H1 (cell line): ENCODE results near the gene ARL6IP5. TPM values are rescaled to one million over a fixed set of nuclear protein-coding genes. Genes with fewer than 3 reads are reported as not detected.

ENCODE experiments used
- BRCA1 ChIP-seq: IDR thresholded peaks from 2 replicates; pipeline ENCODE4 v1.6.1; 2012; ENCODE audit warnings: low read depth, low read length, improper control_type of control experiment
- CBX8 ChIP-seq: fragments of 300-800, 300-1000 bp; sonication (generic); IDR thresholded peaks from 2 replicates; pipeline ENCODE4 v1.7.1; 2016; ENCODE audit warnings: low read depth, low read length, borderline replicate concordance
- EGR1 ChIP-seq: IDR thresholded peaks from 2 replicates; pipeline ENCODE4 v1.6.1; 2011; ENCODE audit warnings: low read depth, low read length, borderline replicate concordance
- HDAC2 ChIP-seq, 2 experiments: fragments of 300-600 bp in 1 of 2; sonication (generic) in 1 of 2; IDR thresholded peaks; 2 replicates each; pipeline ENCODE4 v1.6.1; 2011 to 2012; ENCODE audit warnings: low read depth in 2 of 2, low read length in 2 of 2, mild to moderate bottlenecking in 2 of 2, moderate library complexity in 2 of 2, borderline replicate concordance in 1 of 2, inconsistent platforms in 1 of 2
- RNF2 ChIP-seq: fragments of 200-900, 300-1000 bp; sonication (generic); IDR thresholded peaks from 2 replicates; pipeline ENCODE4 v1.7.1; 2016; ENCODE audit warnings: borderline replicate concordance, low read depth, mild to moderate bottlenecking, antibody characterized with exemption, low read length; ENCODE audit not compliant: poor library complexity, severe bottlenecking; ENCODE audit errors: missing control alignments
- USF2 ChIP-seq: IDR thresholded peaks from 2 replicates; pipeline ENCODE4 v1.6.1; 2011; ENCODE audit warnings: low read length, improper control_type of control experiment
- polyA plus RNA-seq, 7 experiments: library from polyadenylated mRNA; depleted of rRNA in 3 of 7; stranded (reverse) in 5 of 7; unstranded in 2 of 7; fragments of >200 nt in 5 of 7; fragments of 200-250 nt in 2 of 7; gene quantifications; 1 replicate in 5 of 7; 2 replicates in 1 of 7; 4 replicates in 1 of 7; pipeline versions ENCODE4 v1.2.1 to v1.2.3, GENCODE V29; 2011 to 2013; ENCODE audit warnings: missing spikeins in 2 of 7, mixed read lengths in 2 of 7
- total RNA-seq: library from RNA; stranded (reverse); fragmentation: NEBNext Ultra II Directional; extraction: Animal tissue kit (Norgen Biotek cat#: 25700); gene quantifications from 2 replicates; pipeline ENCODE4 v1.2.1, GENCODE V29; 2021

ARL6IP5 gene
- total and polyA plus RNA-seq, 2 of the 8 experiments (the other 6 are each of a cell fraction or from before 2014, with no cell fraction given): 24.9 to 30.1 TPM

GRCh38 chr3:69102384-69102783, 17.6 kb downstream of the ARL6IP5 start (continued):
- no peak for TF ChIP-seq USF2
- no peak for TF ChIP-seq CBX8
- TF ChIP-seq RNF2: no peak
- TF ChIP-seq BRCA1: no peak
- TF ChIP-seq HDAC2 (IDR thresholded peaks at IDR 0.05; ENCODE audit: borderline replicate concordance in 1 of 2, low read depth in 2 of 2, low read length in 2 of 2): no peak
- TF ChIP-seq EGR1: no peak
- TF ChIP-seq, all 59 proteins: peak for 0
